Caco-2 (cell line): ENCODE data around the gene ANKRD60. TPM values are rescaled to one million over a fixed set of nuclear protein-coding genes. Genes with fewer than 3 reads are reported as not detected.

Experiments
- BruUV-seq: library from RNA; stranded (reverse); fragments of 400-500 nt; replicated peaks from 2 replicates; lab custom pipeline; 2021; lab: Mats Ljungman, UMichigan
- CTCF ChIA-PET: fragments of 300-600 bp; sonication (Branson Sonifier 250); formaldehyde crosslinking; loops from one replicate; lab custom pipeline; 2022; ENCODE audit warnings: antibody characterized with exemption; lab: Charles Lee
- POLR2A ChIA-PET: fragments of 300-600 bp; sonication (Branson Sonifier 250); formaldehyde crosslinking; loops from one replicate; lab custom pipeline; 2022; ENCODE audit warnings: antibody characterized with exemption; lab: Charles Lee
- DNase-seq, 2 experiments: peaks; one replicate each; pipeline versions ENCODE4 v3.0.0 to v3.0.0-alpha.2; 2020 to 2022
- H3K27me3 ChIP-seq: replicated peaks from 2 replicates; pipeline ENCODE4 v1.6.0; 2011; ENCODE audit warnings: low read length; ENCODE audit not compliant: control insufficient read depth, insufficient read depth
- H3K36me3 ChIP-seq: 2 replicates; pipeline ENCODE4 v1.5.1; 2011; ENCODE audit warnings: low read length; ENCODE audit not compliant: control insufficient read depth, insufficient read depth
- H3K4me1 ChIP-seq: fragments of 250-450 bp; sonication (Bioruptor Pico); 2 replicates; pipeline ENCODE4 v1.5.1; 2020; ENCODE audit warnings: mild to moderate bottlenecking
- H3K4me3 ChIP-seq: 2 replicates; pipeline ENCODE4 v1.5.1; 2011; ENCODE audit warnings: low read depth, mild to moderate bottlenecking, control low read depth, low read length
- H3K9me3 ChIP-seq: fragments of 250-450 bp; sonication (Bioruptor Pico); 2 replicates; pipeline ENCODE4 v1.5.1; 2020; ENCODE audit warnings: mild to moderate bottlenecking, moderate library complexity
- H3K27ac Mint-ChIP-seq: one replicate; pipeline ENCODE4 v1.8.0; 2022; ENCODE audit warnings: mixed read lengths; ENCODE audit not compliant: unreplicated experiment
- H3K27me3 Mint-ChIP-seq: one replicate; pipeline ENCODE4 v1.8.0; 2022; ENCODE audit warnings: mixed read lengths; ENCODE audit not compliant: insufficient read depth, unreplicated experiment
- H3K36me3 Mint-ChIP-seq: one replicate; pipeline ENCODE4 v1.8.0; 2022; ENCODE audit warnings: mild to moderate bottlenecking, mixed read lengths; ENCODE audit not compliant: insufficient read depth, unreplicated experiment
- H3K4me1 Mint-ChIP-seq: one replicate; pipeline ENCODE4 v1.8.0; 2022; ENCODE audit warnings: low read depth, mixed read lengths; ENCODE audit not compliant: unreplicated experiment
- H3K4me3 Mint-ChIP-seq: one replicate; pipeline ENCODE4 v1.8.0; 2022; ENCODE audit warnings: mild to moderate bottlenecking, moderate library complexity, mixed read lengths; ENCODE audit not compliant: unreplicated experiment
- H3K9me3 Mint-ChIP-seq: one replicate; pipeline ENCODE4 v1.8.0; 2022; ENCODE audit warnings: mixed read lengths; ENCODE audit not compliant: unreplicated experiment
- CTCF ChIP-seq, 2 experiments: fragments of 200-600 bp in 1 of 2; IDR thresholded peaks; 1 replicate in 1 of 2; 2 replicates in 1 of 2; pipeline versions ENCODE4 v1.5.1 to v1.8.0; 2011 to 2022; ENCODE audit warnings: antibody characterized with exemption in 1 of 2, control low read depth in 1 of 2, inconsistent platforms in 1 of 2, low read depth in 1 of 2, low read length in 1 of 2, mild to moderate bottlenecking in 1 of 2, moderate library complexity in 1 of 2; ENCODE audit not compliant: insufficient read depth in 1 of 2, severe bottlenecking in 1 of 2, unreplicated experiment in 1 of 2
- intact Hi-C: fragments of 100-400 bp; cut with micrococcal nuclease; formaldehyde crosslinking; loops from one replicate; pipeline ENCODE4 v1.10.0; 2022; ENCODE audit not compliant: unreplicated experiment
- total RNA-seq: library from RNA; stranded (reverse); gene quantifications from 2 replicates; pipeline ENCODE4 v1.2.3, GENCODE V29; 2022

ANKRD60 gene
- total RNA-seq, 1 experiment from 2014 or later = not detected

GRCh38 chr20:58192567-58192966 is 35.9 kb downstream of the ANKRD60 start:
- Mint-ChIP-seq H3K36me3 (peaks cover 7% of the 10 kb centered on the region), H3K27me3 (peaks cover 7% of the 10 kb centered on the region), H3K27ac (no peak overlapping the region), H3K9me3 (peaks cover 21% of the 10 kb centered on the region), H3K4me1 (no peaks in the 10 kb centered on the region), H3K4me3 (no peak overlapping the region)
- Histone ChIP-seq H3K27me3 (no peaks in the 10 kb centered on the region), H3K4me3 (no peak overlapping the region), H3K9me3 (peaks cover 8% of the 10 kb centered on the region; the same call in 1 of the 2 replicates), H3K36me3 (no peaks in the 10 kb centered on the region), H3K4me1 (no peaks in the 10 kb centered on the region)
- intact Hi-C loops = no loop called here
- peak; percentile 52 to 72 for TF ChIP-seq CTCF (IDR thresholded peaks at IDR 0.05; ENCODE audit: insufficient read depth in 1 of 2, low read depth in 1 of 2, low read length in 1 of 2, severe bottlenecking in 1 of 2, unreplicated experiment in 1 of 2)
- no TSS peak for BruUV-seq
- ChIA-PET CTCF (no interaction called here), POLR2A (no interaction called here)
- no peak for DNase-seq

GRCh38 chr20:58192065-58192464 is 36.4 kb downstream of the ANKRD60 start:
- Mint-ChIP-seq H3K36me3 (peaks cover 5% of the 10 kb centered on the region), H3K4me1 (no peaks in the 10 kb centered on the region), H3K4me3 (no peak overlapping the region), H3K27me3 (peaks cover 7% of the 10 kb centered on the region), H3K27ac (no peak overlapping the region), H3K9me3 (peaks cover 17% of the 10 kb centered on the region)
- Histone ChIP-seq H3K4me3 (no peak overlapping the region), H3K36me3 (no peaks in the 10 kb centered on the region), H3K27me3 (no peaks in the 10 kb centered on the region), H3K9me3 (peaks cover 8% of the 10 kb centered on the region; the same call in 1 of the 2 replicates), H3K4me1 (no peaks in the 10 kb centered on the region)
- ChIA-PET CTCF (no interaction called here), POLR2A (no interaction called here)
- intact Hi-C loops = no loop called here
- no TSS peak for BruUV-seq
- DNase-seq = no peak
- TF ChIP-seq CTCF (IDR thresholded peaks at IDR 0.05; ENCODE audit: insufficient read depth in 1 of 2, low read depth in 1 of 2, low read length in 1 of 2, severe bottlenecking in 1 of 2, unreplicated experiment in 1 of 2) = no peak

- ChIA-PET POLR2A (no interaction called here), CTCF (no interaction called here)
- Mint-ChIP-seq H3K36me3 (no peaks in the 10 kb centered on the region), H3K27me3 (peaks cover 14% of the 10 kb centered on the region), H3K9me3 (peaks cover 22% of the 10 kb centered on the region), H3K4me3 (no peak overlapping the region), H3K27ac (no peak overlapping the region), H3K4me1 (no peaks in the 10 kb centered on the region)
- no peaks in the 10 kb centered on the region for H3K27me3 ChIP-seq
- no peak overlapping the region for H3K4me3 ChIP-seq
- peak; percentile 20 to 39 for TF ChIP-seq CTCF (IDR thresholded peaks at IDR 0.05; ENCODE audit: insufficient read depth in 1 of 2, low read depth in 1 of 2, low read length in 1 of 2, severe bottlenecking in 1 of 2, unreplicated experiment in 1 of 2)
- no peaks in the 10 kb centered on the region for H3K4me1 ChIP-seq
- BruUV-seq = no TSS peak
- no peaks in the 10 kb centered on the region for H3K36me3 ChIP-seq
- H3K9me3 ChIP-seq = peaks cover 15% of the 10 kb centered on the region
- intact Hi-C loops = no loop called here
- DNase-seq = peak in 1 of 2 experiments; percentile 43
Observed at GRCh38 chr20:58188527-58188926, 39.9 kb downstream of the ANKRD60 start.
